ENCODE results near the gene L1CAM. TPM values are rescaled to one million over a fixed set of nuclear protein-coding genes. Genes with fewer than 3 reads are reported as not detected.
A peak's percentile ranks its signal among the peaks of the same experiment; 100 is the strongest.

The L1CAM gene
- total RNA-seq (10 to 100 TPM in 3 of 9 donors, 1 to 10 TPM in 4, under 1 TPM in 2; 0.52 to 50.1 (median 2.7) TPM), polyA plus RNA-seq (10 to 100 TPM in 2 of 3 donors, 1 to 10 TPM in 1; 8.9 to 34.1 (median 14.5) TPM)
- long read RNA-seq, donor 1, result 0 reads
- long read RNA-seq, donor 2, result 0 reads
- long read RNA-seq, donor 3, result 0 reads
- long read RNA-seq, donor 4, result 0 reads
- long read RNA-seq, donor 5, partial matches to known transcripts, result 0 of 2 reads
- long read RNA-seq, donor 5, other reads (novel, unspliced or antisense), result 2 of 2 reads
- long read RNA-seq, donor 6, result 0 reads
- long read RNA-seq, donor 7, result 0 reads
- long read RNA-seq, donor 8, result 0 reads
- long read RNA-seq, donor 9, result 0 reads
- long read RNA-seq, donor 10, result 0 reads

- TF ChIP-seq CTCF (IDR thresholded peaks at IDR 0.05), result no peak
- no peak for TF ChIP-seq POLR2A (IDR thresholded peaks at IDR 0.05)
- no peak within 1 kb of the TSS for H3K4me3 ChIP-seq
- no peaks in the 10 kb centered on the region for H3K36me3 ChIP-seq (replicated peaks in 1 of 2)
- intact Hi-C loops (cut with DNase I), result no loop called here
- 0 to 43% (median 14%) methylated on average over 1 to 71 of the region's 94 CpGs for WGBS, 4 donors
- H3K9me3 ChIP-seq (replicated peaks in 1 of 3), result no peaks in the 10 kb centered on the region
- no peak for DNase-seq
- peak within 1 kb of the TSS in 1 of 5 donors; percentile 18 for H3K27ac ChIP-seq
- no peaks in the 10 kb centered on the region for H3K4me1 ChIP-seq (replicated peaks in 1 of 2)
- peaks cover 77% of the 10 kb centered on the region for H3K27me3 ChIP-seq
Observed at GRCh38 chrX:153885968-153886903, at the start of gene L1CAM. TSS of gene L1CAM (minus strand) at chrX:153886173. CDS start at chrX:153875836, 10,337 bp downstream.

- Histone ChIP-seq H3K27ac (peak overlapping the region in 1 of 5 donors; percentile 86), H3K9me3 (replicated peaks in 1 of 3) (no peaks in the 10 kb centered on the region), H3K27me3 (no peaks in the 10 kb centered on the region), H3K36me3 (replicated peaks in 1 of 2) (peaks cover 0 to 17% of the 10 kb centered on the region in 2 donors), H3K4me3 (peak overlapping the region in 1 of 4 donors; percentile 95), H3K4me1 (replicated peaks in 1 of 2) (peaks cover 7 to 15% of the 10 kb centered on the region in 2 donors)
- intact Hi-C loops (cut with DNase I), result no loop called here
- 11 to 23% (median 17%) methylated on average over 9 to 30 of the region's 32 CpGs for WGBS, 4 donors
- no peak for DNase-seq
- no peak for TF ChIP-seq CTCF (IDR thresholded peaks at IDR 0.05)
- no peak for TF ChIP-seq POLR2A (IDR thresholded peaks at IDR 0.05)
Observed at GRCh38 chrX:153935326-153935851, 49.4 kb upstream of the L1CAM start.

DNA sequence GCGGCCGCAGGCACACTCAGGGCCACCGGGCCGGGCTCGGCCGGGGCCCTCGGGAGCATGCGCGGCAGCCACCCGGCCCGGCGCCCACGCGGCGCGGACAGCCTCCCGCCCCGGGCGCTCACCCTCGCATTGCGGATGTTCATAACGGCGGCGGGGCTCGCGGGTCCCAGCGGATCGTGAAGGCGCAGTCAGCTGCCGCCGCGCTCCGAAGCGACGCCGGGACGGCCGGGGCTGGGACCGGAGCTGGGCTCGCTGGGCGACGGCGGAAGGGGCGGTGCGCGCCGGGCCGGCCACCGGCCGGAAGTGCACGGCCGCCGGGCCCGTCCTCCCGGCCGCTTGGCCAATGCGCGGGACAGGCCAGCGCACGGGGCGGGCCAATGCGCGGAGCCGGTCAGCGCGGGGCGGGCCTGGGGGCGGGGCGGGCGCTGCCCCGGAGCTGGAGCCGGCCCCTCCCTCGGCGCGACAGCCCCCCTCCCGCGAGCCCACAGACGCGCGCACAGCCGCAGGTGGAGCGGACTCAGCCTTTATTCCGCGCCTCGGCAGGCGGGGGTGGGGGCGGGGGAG, 48.9 kb upstream of the L1CAM start, which contains the start of gene NAA10:
TSS of gene NAA10 (minus strand) at position 276 of the 564 bp plus-strand sequence. CDS start at position 143, 133 bp downstream.
- intact Hi-C loops (cut with DNase I), result no loop called here
- H3K4me1 ChIP-seq (replicated peaks in 1 of 2), result peaks cover 7 to 14% of the 10 kb centered on the region in 2 donors
- peaks cover 0 to 22% of the 10 kb centered on the region in 2 donors for H3K36me3 ChIP-seq (replicated peaks in 1 of 2)
- peak within 1 kb of the TSS in 2 of 4 donors; percentile 22 to 95 for H3K4me3 ChIP-seq
- 0 to 22% (median 9%) methylated on average over 27 to 59 of the region's 87 CpGs; no CpG with 5 or more reads in 1 of the 4 donors for WGBS, 4 donors
- no peaks in the 10 kb centered on the region for H3K9me3 ChIP-seq (replicated peaks in 1 of 3)
- no peaks in the 10 kb centered on the region for H3K27me3 ChIP-seq
- H3K27ac ChIP-seq, result peak within 1 kb of the TSS in 3 of 5 donors; percentile 26 to 86 (median 48)
- DNase-seq, result peak; percentile 58 to 79 (median 70)
- no peak for TF ChIP-seq CTCF (IDR thresholded peaks at IDR 0.05)
- TF ChIP-seq POLR2A (IDR thresholded peaks at IDR 0.05), result peak; percentile 25 to 50

All from adrenal gland (tissue), 19 donors.